ENCODE data around the gene SFSWAP. TPM values are rescaled to one million over a fixed set of nuclear protein-coding genes. Genes with fewer than 3 reads are reported as not detected.
"Not testable (repeated sequence)": the region's sequence is repeated elsewhere in the genome, so short reads cannot be mapped to it uniquely, and the experiment has no call there.

SFSWAP gene
- total RNA-seq, 1 experiment from 2014 or later = 23.7 TPM

- DNase-seq (ENCODE audit: low spot score); in situ Hi-C loops (cut with HindIII; ENCODE audit: low sequenced_read_pairs): not testable (repeated sequence)
Measured at GRCh38 chr12:131678389-131679181, 32.3 kb upstream of the SFSWAP start.

GRCh38 chr12:131679186-131679585 lies 31.7 kb upstream of the SFSWAP start:
- in situ Hi-C loops (cut with HindIII; ENCODE audit: low sequenced_read_pairs); DNase-seq (ENCODE audit: low spot score): not testable (repeated sequence)

GRCh38 chr12:131679816-131680215 lies 31.1 kb upstream of the SFSWAP start:
- in situ Hi-C loops (cut with HindIII; ENCODE audit: low sequenced_read_pairs); DNase-seq (ENCODE audit: low spot score): not testable (repeated sequence)

- in situ Hi-C loops (cut with HindIII; ENCODE audit: low sequenced_read_pairs); DNase-seq (ENCODE audit: low spot score): not testable (repeated sequence)
Measured at GRCh38 chr12:131680392-131681256, 30.3 kb upstream of the SFSWAP start.

GRCh38 chr12:131681257-131681620 lies 29.7 kb upstream of the SFSWAP start:
- in situ Hi-C loops (cut with HindIII; ENCODE audit: low sequenced_read_pairs) = no loop called here

GRCh38 chr12:131681746-131682509 lies 29.0 kb upstream of the SFSWAP start:
- DNase-seq (ENCODE audit: low spot score); in situ Hi-C loops (cut with HindIII; ENCODE audit: low sequenced_read_pairs): not testable (repeated sequence)

More at GRCh38 chr12:131681257-131681620, 29.7 kb upstream of the SFSWAP start:
- DNase-seq (ENCODE audit: low spot score) = no peak

GRCh38 chr12:131682510-131682895 lies 28.4 kb upstream of the SFSWAP start:
- DNase-seq (ENCODE audit: low spot score) = no peak
- in situ Hi-C loops (cut with HindIII; ENCODE audit: low sequenced_read_pairs) = no loop called here

GRCh38 chr12:131683266-131684014 lies 27.4 kb upstream of the SFSWAP start:
- in situ Hi-C loops (cut with HindIII; ENCODE audit: low sequenced_read_pairs) = no loop called here
- DNase-seq (ENCODE audit: low spot score) = no peak

GRCh38 chr12:131684015-131684725 lies 26.7 kb upstream of the SFSWAP start:
- in situ Hi-C loops (cut with HindIII; ENCODE audit: low sequenced_read_pairs) = no loop called here
- no peak for DNase-seq (ENCODE audit: low spot score)

GRCh38 chr12:131687346-131688125 lies 23.4 kb upstream of the SFSWAP start:
- in situ Hi-C loops (cut with HindIII; ENCODE audit: low sequenced_read_pairs) = no loop called here
- no peak for DNase-seq (ENCODE audit: low spot score)

GRCh38 chr12:131688131-131688844 lies 22.6 kb upstream of the SFSWAP start:
- DNase-seq (ENCODE audit: low spot score) = no peak

GRCh38 chr12:131688845-131689154 lies 22.1 kb upstream of the SFSWAP start:
- in situ Hi-C loops (cut with HindIII; ENCODE audit: low sequenced_read_pairs) = no loop called here
- DNase-seq (ENCODE audit: low spot score) = no peak

More at GRCh38 chr12:131688131-131688844, 22.6 kb upstream of the SFSWAP start:
- in situ Hi-C loops (cut with HindIII; ENCODE audit: low sequenced_read_pairs) = no loop called here

GRCh38 chr12:131690320-131690719 lies 20.6 kb upstream of the SFSWAP start:
- no peak for DNase-seq (ENCODE audit: low spot score)
- in situ Hi-C loops (cut with HindIII; ENCODE audit: low sequenced_read_pairs) = no loop called here

GRCh38 chr12:131692431-131692830 lies 18.5 kb upstream of the SFSWAP start:
- in situ Hi-C loops (cut with HindIII; ENCODE audit: low sequenced_read_pairs) = no loop called here

GRCh38 chr12:131693149-131693548 lies 17.7 kb upstream of the SFSWAP start:
- DNase-seq (ENCODE audit: low spot score) = no peak
- in situ Hi-C loops (cut with HindIII; ENCODE audit: low sequenced_read_pairs) = no loop called here

More at GRCh38 chr12:131692431-131692830, 18.5 kb upstream of the SFSWAP start:
- DNase-seq (ENCODE audit: low spot score) = no peak

GRCh38 chr12:131694116-131694838 lies 16.6 kb upstream of the SFSWAP start:
- no peak for DNase-seq (ENCODE audit: low spot score)
- in situ Hi-C loops (cut with HindIII; ENCODE audit: low sequenced_read_pairs) = no loop called here

Measured in G401 (cell line).